ENCODE results near the gene SH3BP2.
"Not testable (repeated sequence)": the region's sequence is repeated elsewhere in the genome, so short reads cannot be mapped to it uniquely, and the experiment has no call there.

The SH3BP2 gene

DNA sequence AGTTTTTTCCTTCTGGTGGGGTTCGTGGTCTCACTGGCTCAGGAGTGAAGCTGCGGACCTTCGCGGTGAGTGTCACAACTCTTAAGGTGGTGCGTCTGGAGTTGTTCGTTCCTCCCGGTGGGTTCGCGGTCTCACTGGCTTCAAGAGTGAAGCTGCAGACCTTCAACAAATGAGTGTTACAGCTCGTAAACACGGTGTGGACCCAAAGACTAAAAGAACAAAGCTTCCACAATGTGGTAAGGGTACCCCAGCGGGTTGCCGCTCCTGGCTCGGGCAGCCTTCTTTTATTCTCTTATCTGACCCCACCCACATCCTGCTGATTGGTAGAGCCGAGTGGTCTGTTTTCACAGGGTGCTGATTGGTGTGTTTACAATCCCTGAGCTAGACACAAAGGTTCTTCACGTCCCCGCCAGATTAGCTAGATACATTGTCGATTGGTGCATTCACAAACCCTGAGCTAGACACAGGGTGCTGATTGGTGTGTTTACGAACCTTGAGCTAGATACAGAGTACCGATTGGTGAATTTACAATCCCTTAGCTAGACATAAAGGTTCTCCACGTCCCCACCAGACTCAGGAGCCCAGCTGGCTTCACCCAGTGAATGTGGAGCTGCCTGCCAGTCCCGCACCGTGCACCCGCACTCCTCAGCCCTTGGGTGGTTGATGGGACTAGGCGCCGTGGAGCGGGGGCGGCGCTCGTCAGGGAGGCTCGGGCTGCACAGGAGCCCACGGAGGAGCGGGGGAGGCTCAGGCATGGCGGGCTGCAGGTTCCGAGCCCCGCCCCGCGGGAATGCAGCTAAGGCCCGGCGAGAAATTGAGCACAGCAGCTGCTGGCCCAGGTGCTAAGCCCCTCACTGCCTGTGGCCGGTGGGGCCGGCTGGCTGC, 30.2 kb upstream of the SH3BP2 start:
- DNase-seq (ENCODE audit: low spot score), result not testable (repeated sequence)

DNA sequence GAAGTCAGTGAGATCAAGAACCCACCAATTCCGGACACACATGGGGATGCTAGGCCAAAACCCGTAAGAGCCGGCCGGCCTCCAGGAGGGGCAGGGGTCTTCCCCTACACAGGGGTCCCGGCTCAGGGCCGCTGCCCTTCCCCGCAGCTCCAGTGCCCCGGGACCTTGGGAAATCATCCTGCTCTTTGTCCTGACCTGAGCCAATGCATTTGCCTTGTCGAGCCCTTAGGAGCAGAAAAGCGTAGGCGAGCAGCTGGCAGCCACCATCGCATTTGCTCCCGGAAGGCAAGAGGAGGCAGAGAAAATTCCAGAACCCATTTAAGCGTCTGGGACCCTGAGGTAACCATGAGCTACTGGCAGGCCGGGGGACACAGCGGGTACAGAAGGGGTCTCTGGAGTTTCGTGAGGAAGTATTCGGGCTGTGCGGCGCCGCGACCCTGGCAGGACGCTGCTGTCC, 29.3 kb upstream of the SH3BP2 start:
- no peak for DNase-seq (ENCODE audit: low spot score)

DNA sequence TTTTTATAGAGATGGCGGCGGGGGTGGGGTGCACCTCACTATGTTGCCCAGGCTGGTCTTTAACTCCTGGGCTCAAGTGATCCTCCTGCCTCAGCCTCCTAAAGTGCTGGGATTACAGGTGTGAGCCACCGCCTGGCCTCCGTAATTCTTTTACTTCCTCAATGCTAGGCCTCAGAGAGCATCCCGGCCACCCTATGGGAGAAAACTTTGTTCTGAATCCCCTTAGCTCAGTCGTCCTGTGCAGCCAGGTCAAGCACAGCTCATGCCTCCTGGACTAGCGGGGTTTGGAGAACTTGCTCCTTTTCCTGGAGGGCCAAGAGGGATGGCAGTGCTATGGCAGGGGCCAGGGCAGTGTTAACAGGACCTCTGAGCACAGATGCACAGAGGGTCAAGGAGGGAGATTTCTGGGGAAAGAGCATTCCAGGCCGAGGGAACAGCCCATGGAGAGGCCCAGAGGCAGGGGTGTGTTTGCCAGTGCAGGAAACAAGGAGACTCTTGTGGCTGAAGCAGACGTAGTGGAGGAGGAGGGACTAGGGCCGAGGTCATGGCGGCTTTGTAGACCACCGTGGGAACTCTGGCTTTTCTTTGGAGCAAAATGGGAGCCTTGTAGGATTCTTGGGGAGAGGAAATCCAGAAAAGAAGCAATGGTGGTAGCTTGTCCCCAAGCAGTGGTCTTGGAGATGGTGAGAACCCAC, 26.9 kb upstream of the SH3BP2 start:
- no peak for DNase-seq (ENCODE audit: low spot score)

DNA sequence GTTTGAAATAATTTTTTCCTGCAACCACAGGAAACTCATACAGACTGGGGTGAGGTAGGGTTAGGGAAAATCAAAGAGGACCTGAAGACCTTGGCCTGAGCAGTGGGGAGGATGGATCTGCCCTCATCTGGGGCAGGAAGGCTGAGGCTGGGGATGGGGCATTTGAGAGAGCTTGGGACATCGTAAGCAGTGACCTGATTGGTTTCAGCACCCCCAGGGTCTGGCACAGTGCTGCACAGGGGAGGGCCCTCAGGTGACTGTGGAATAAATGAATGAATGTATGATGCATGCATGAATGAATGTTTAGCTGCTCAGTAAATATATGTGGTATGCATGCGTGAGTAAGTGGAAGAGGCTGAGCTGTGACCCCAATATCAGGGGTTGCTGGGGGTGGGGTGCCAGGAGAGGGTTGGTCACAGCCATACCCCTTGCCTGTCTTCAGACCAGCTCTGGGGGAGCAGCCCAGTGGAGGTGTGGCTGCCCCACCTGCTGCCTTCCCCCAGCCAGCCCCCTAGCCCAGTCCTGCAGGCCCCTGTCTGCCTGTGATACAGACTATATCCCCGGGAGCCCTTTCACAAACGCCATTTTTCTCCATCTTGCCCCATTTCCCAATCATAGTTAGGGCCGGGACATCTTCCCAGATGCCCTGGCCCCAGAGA, 25.7 kb upstream of the SH3BP2 start:
- no peak for DNase-seq (ENCODE audit: low spot score)

DNA sequence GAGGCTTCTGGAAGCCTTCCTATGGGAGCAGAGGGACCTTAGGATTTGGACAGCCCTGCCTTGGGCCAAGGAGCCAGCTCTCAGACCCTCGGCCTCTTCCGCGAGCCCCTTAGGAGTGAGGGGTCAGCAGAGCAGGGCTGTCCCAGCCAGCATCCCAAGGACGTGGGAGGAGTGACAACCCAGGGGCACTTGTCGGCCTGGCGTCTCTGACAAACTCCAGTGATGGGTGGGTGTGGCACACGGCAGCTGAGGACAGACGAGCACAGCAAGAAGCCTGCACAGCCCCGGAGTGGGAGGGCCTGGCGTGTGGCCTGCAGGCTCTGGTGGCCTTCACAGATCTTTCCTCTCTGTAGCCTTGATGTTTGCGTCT, 25.2 kb upstream of the SH3BP2 start:
- DNase-seq (ENCODE audit: low spot score), result no peak

DNA sequence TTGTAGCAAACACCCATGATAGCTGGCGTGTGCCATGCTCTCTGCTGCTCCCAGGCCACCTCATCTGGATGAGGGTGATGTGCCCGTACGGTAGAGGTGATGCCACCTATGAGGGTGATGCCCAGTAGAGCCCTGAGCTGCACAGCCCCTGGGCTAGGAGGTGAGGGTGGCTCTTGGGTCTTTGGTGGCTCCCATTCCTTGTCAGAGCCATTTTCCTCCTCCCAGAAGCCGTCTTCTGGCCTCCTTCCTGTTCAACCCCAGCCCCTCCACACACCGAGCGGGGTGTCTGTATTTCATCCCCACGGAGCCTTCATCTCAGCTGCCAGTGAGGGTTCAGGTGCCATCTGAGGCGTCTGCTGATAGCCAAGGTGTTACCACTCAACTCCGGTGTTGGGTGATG, 24.8 kb upstream of the SH3BP2 start:
- no peak for DNase-seq (ENCODE audit: low spot score)

DNA sequence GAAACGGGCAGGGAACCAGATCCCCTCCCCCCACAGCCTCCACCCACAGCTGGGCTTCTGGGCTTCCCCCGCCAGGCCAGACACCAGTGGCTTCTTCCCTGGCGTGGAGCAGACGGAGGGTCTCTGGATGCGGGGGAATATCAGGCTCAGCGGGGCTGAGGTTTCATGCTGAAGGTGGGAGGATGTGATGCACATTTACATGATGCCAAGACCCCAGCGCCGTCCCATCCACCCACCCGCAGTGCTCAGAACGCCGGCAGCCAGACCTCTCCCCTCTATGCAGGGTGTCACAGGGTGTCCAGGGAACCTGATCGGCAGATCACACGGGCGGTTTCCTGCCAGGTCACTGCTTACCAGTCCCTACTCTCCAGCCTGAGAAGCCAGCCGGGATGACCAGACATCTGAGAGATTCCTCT, 24.0 kb upstream of the SH3BP2 start:
- no peak for DNase-seq (ENCODE audit: low spot score)

DNA sequence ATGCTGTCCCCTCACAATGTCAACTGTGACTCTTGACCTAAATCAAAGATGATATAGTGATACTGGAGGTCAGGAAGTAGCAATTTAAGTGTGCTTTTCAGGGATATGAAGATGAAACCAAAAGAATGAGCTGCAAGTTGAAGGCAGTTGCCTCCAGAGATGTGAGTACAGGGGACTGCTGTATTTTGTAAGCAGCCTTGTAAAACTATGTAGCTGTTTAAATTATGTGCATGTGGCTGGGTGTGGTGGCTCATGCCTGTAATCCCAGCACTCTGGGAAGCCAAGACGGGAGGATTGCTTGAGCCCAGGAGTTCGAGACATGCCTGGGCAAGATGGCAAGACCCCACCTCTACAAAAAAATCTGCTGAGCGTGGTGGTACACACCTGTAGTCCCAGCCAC, 21.6 kb upstream of the SH3BP2 start:
- no peak for DNase-seq (ENCODE audit: low spot score)

DNA sequence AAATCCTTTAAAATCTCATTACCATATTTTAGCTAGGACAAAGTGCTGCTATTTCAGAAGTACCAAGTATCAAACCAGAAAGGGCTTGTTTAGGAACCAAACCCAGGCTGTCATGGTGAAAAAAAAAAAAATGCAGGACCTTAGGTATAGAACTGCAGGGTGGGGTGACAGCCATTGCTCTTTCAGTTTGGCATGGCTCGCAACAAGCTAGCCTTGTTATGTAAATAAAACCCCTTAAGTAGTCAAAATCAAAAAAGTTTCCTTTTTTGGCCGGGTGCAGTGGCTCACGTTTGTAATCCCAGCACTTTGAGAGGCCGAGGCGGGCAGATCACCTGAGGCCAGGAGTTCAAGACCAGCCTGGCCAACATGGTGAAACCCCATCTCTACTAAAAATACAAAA, 12.2 kb upstream of the SH3BP2 start:
- not testable (repeated sequence) for DNase-seq (ENCODE audit: low spot score)

DNA sequence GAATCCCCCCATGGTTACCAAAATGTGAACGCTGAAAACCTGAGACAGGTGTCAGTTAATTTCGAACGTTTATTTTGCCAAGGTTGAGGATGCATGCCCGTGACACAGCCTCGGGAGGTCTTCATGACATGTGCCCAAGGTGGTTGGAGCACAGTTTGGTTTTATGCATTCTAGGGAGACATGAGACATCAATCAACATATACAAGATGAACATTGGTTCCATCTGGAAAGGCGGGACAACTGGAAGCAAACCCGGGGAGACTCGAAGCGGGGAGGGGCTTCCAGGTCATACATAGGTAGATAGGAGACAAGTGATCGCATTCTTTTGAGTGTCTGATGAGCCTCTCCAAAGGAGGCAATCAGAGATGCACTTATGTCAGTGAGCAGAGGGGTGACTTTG, 11.0 kb upstream of the SH3BP2 start:
- DNase-seq (ENCODE audit: low spot score), result no peak

DNA sequence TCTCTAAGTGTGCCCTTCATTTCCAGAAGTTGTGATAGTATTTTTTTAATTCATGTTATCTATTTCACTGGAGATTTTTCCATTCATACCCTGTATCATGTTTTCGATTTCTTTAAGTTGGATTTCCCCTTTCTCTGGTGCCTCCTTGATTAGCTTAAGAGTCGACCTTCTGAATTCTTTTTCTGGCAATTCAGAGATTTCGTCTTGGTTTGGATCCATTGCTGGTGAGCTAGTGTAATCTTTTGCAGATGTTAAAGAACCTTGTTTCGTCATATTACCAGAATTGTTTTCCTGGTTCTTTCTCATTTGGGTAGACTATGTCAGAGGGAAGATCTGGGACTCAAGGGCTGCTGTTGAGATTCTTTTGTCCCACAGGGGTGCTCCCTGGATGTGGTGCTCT, 9.1 kb upstream of the SH3BP2 start:
- DNase-seq (ENCODE audit: low spot score), result no peak

DNA sequence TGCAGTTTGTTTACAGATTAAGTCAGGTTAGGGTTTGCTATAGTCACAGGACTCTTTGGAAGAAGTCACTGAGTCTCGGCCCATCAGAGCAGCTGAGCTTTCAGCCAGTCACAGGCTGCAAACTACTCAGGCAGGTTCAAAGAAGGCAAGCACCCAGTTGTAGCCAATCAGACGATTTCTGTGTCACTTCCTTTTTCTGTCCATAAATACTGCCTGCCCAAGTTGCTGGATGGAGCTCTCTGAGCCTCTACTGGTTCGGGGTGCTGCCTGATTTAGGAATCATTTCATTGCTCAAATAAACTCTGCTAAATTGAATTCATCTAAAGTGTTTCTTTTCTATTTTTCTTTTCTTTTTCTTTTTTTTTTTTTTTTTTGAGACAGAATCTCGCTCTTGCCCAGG, 7.3 kb upstream of the SH3BP2 start:
- peak; percentile 65 for DNase-seq (ENCODE audit: low spot score)

DNA sequence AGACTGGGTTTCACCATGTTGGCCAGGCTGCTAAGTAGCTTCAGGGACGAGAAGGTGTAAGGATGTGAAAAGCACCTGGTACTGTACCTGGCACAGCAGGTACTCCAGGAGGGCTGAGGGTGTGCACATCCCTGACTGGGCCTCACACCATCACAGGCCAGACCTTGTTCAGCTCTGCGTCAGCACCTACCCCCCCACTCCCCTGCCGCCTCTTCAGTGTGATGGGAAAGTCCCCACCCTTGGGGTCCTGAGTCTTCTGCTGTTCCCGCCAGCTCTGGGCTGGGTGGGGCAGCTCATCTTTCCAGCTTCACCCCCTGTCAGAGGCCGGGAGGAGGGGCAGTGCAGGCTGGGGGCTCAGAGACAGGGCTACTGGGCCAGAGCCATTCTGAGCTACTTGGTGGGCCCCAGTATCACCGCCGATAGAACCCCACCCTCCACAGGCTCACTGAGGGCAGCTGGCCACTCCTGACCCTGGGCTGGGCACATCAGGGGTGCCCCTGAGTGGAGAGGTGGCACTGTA, 6.7 kb upstream of the SH3BP2 start:
- DNase-seq (ENCODE audit: low spot score), result peak; percentile 67

DNA sequence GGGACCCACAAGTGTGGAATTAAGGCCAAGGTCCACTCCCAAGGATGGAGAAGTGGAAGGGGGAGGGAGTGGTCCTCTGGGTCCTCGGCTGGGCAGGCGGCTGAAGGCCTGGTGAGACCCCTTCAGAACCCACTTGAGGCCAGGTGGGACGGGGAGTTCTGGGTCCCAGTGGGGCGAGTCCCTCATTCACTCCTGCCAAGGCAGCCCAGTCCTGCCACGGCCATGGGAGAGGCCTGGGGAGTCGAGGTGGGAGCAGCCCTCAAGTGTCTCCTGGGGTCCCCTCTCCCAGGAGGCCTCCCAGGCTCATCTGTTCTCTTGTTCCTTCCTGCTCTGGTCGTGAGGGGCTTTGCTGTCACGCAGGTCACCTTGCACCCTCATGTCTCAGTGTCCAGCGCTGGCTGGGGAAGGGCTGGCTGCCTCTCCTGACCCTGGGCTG, 6.1 kb upstream of the SH3BP2 start:
- no peak for DNase-seq (ENCODE audit: low spot score)

DNA sequence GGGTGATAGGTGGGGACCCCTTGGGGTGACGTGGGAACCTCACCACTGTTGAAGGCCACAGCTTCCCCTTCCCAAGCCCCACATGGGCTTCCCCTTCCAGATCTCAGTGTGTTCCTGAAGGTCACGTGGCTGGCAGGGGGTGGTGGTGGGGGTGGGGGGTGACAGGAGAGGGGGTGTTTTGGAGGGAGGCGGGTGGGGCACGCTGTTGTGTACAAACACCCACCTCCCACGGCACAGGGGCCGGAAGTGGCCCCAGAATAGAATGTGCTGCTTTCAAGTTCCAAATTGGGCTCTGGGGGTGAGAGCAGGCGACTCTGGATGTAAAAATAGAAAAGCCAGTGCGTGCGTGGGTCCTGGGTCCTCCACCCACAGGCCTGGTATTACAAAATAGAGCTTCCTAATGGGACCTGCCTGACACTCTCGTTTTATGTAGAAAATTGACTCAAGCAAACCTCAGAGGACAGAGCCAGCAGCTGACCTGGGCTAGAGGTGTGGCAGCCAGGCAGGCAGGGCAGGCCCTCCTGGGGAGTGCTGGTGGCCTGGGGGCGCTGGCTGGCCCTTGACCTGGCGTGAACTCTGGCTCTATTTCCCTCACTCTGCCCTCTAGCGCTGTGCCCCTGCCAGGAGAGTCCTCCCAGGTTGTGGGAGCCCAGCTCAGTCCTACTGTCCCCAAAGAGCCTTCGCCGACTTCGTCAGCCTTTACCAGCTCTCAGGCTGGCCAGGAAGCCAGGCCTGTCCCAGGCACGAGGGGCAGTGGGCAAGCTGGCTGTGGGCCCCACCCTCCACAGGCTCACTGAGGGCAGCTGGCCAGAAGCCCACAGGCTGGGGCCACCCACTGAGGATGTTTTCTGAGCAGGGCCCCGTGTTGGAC, 5.4 kb upstream of the SH3BP2 start:
- peak; percentile 46 for DNase-seq (ENCODE audit: low spot score)

DNA sequence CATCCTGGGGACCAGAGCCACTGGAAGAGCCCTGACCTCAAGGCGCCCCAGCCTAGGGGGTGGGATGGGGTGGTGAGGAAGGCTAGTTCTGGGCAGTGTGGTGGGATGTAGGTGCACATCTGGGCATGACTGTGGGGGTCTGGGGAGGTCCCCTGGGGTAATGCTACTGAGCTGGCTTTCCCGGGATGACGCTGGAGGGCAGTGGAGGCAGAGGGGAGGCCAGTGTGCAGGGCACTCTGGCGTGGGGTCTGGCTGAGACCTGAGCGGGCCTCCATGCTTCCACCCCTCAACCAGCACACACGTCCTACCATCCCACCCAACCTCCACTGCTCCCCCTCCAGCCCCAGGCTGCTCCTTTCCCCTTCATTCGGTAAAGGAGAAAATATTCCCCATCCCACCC, 4.8 kb upstream of the SH3BP2 start:
- no peak for DNase-seq (ENCODE audit: low spot score)

DNA sequence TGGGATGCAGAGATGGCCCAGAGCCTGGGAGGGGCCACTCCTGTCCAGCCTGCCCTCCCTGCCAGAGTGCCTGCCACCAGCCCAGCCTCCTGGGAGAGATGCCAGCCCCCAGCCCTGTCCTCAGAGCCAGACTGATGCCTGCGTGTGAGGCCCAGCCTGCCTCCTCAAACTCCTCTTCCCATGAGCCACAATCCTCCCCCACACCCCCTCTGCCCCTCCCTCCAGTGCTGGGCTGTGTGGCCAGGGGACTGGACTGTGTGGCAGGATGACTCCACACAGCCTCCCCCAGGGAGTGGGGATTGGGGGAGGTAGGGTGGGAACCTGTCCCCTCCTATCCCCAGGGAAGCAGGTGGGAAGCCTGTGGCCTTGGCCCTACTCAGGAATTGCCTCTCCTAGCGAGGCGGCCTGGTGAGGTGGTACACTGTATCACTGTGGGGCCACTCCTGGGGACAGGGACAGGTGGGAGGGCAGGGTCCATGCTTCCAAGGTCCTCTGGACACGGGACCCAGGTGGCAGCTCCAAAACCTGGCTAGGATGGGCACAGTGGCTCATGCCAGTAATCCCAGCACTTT, 4.3 kb upstream of the SH3BP2 start:
- DNase-seq (ENCODE audit: low spot score), result no peak

DNA sequence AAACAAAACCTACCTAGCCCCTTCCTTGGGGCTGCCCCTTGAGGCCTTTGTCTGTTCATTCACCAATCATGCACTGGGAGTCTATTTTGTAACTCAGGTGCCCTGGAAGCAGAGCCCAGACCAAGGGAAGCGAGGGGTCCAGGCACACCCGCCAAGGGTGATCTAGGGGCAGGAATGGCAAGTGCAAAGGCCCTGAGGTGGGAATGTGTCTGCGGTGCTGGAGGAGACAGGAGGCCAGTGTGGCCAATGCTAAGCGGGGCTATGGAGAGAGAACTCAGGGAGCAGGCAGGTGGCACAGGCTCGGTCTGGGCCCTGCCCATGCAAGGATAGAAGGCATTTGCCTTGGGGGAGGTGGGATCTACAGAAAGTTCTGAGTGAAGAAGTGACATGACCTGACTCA, 3.5 kb upstream of the SH3BP2 start:
- DNase-seq (ENCODE audit: low spot score), result no peak

DNA sequence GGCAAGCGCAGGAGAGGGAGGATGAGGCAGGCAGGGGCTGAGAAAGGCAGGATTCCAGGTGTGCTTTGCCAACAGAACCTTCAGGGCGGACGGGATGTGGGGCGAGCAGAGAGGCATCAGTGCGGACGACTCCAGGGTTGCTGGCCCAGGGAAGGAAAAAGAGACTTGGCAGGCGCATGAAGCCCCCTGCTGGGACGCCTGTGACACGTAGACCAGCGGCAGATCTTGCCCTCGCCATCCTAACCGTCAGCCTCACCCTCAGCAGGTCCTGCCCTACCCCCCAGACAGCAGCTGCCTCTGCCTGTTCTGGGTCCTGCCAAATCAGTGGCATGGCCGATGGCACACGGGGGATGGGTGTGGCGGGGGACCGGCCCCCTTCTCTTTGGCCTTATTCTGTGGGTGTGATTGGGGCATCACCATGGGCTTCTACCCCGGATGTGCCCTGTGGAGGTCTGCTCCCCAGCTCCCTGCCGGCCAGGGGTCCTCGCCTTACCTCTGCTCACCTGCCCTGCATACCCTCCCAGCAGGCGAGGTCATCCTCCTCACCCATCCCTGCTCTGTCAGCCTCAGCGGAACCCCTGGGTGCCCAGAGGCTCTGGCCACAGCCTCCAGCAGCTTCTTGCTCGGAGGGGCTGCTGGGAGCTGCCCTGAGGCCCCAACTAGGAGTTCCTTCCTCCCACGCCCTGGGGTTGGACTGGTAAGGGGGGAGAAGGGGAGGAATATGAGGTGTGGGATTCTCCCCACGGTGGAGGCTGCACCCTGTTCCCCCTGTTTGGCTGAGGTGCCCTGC, 2.9 kb upstream of the SH3BP2 start:
- no peak for DNase-seq (ENCODE audit: low spot score)

Data from CD4-positive, alpha-beta T cell treated with Interleukin-2 at 100 ng/mL for 4 hours (primary cell).